Lung microvascular endothelial cell (primary cell): Measurements from ENCODE around the gene IDH3G. TPM values are rescaled to one million over a fixed set of nuclear protein-coding genes. Genes with fewer than 3 reads are reported as not detected.
"Not testable (repeated sequence)": the region's sequence is repeated elsewhere in the genome, so short reads cannot be mapped to it uniquely, and the experiment has no call there.

Source experiments
- DNase-seq, 2 donors: peaks; one replicate each; pipeline versions ENCODE4 v3.0.0 to v3.0.0-alpha.2; 2010; ENCODE audit warnings: low read depth in 2 of 2
- total RNA-seq: library from RNA; depleted of rRNA; stranded (reverse); fragments of >200 nt; gene quantifications from 2 replicates; pipeline ENCODE4 v1.2.1, GENCODE V29; 2014

Gene IDH3G
- 27.0 and 29.9 TPM in 2 replicates for total RNA-seq

DNA sequence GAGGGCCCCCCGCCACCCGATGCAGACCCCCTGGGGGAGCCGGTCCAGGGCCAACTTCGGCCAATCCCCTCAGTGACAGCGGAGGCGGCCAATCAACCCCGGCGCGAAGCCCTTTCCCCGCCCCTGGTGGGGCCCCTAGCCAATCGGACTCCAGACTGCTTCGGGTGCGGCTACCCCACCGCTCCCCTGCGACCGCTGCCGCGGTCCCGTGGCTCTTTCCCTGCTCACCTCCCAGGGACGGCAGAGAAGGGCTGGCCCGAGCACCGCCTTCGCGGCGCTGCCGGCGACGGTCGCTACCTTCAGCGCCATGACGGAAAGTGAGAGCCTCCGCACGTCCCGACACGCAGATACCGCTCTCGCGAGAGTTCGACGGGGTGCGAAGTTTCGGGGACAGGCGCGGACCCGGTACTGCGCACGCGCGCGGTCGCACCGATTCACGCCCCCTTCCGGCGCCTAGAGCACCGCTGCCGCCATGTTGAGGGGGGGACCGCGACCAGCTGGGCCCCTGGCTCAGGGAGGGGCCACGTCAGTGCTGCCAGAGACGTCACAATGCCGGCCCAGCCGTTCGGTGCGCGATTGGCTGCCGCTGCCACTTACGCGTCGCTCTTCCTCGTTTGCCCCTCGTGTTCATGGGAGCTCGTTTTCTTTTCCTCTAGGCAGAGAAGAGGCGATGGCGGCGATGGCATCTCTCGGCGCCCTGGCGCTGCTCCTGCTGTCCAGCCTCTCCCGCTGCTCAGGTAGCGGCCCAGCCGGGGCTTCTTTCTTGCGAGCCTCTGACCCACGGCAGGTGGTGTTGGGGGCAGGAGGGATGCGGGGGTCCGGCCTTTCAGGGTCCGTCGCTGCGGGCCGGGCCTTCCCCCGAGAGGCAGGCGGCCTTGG is at the start of gene IDH3G, which contains the start of gene SSR4:
Gene IDH3G, minus strand, starts transcription at position 358 of the 879 bp plus-strand sequence. Its CDS starts 49 bp downstream, at position 309.
Gene SSR4, plus strand, starts transcription at position 651 of the 879 bp plus-strand sequence. Its CDS starts 20 bp downstream, at position 671.
- peak; percentile 96 to 97 for DNase-seq

- DNase-seq: no peak
Measured at GRCh38 chrX:153836921-153837320, 42.7 kb upstream of the IDH3G start.

- DNase-seq: no peak
Measured at GRCh38 chrX:153832728-153833127, 38.6 kb upstream of the IDH3G start.

- no peak for DNase-seq
Measured at GRCh38 chrX:153831429-153832150, 37.4 kb upstream of the IDH3G start.

- DNase-seq: no peak
Measured at GRCh38 chrX:153830640-153831428, 36.7 kb upstream of the IDH3G start.

DNA sequence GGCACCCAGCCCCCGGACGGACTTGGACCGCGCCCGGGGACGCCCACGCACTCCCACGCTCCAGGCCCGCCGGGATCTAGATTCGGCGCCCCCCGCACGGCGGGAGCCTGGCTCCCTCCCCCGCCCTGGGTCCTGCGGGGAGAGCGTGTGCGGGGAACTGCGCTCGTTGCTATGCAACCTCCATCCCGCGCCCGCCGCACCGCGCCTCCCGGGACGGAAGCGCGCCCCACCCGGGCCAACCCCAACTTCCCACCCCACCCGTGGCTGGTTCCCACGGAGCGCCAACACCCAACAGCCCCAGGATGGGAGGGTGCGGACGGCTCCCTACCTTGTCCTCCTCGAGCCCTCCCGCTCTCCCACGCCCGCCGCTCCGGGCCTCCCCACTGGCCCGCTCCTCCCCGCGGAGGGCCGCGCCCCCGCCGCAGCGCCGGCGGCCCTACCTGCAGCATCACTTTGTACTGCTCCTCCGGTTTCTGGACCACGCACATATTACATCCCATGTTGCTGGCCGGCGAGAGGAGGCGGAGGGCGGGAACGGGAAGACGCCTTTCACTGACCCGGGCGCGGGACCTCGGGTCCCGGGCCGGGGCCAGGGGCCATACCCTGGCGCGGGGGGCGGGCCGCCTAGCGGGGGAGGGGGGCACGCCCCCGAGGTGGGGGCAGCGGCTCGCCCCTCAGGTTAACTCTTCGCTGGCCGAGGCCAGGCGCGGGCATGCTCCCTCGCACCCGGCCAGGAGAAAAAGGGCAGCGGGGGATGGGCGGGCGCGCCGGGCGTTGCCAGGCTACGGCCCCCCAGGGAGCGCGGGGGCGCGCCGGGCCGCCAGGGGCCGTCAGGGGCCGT is 35.8 kb upstream of the IDH3G start, which contains the start of gene PDZD4:
Gene PDZD4, minus strand, starts transcription at position 746 of the 841 bp plus-strand sequence. Its CDS starts 246 bp downstream, at position 500.
- no peak for DNase-seq

- DNase-seq: no peak
Measured at GRCh38 chrX:153829549-153829798, 35.3 kb upstream of the IDH3G start.

DNA sequence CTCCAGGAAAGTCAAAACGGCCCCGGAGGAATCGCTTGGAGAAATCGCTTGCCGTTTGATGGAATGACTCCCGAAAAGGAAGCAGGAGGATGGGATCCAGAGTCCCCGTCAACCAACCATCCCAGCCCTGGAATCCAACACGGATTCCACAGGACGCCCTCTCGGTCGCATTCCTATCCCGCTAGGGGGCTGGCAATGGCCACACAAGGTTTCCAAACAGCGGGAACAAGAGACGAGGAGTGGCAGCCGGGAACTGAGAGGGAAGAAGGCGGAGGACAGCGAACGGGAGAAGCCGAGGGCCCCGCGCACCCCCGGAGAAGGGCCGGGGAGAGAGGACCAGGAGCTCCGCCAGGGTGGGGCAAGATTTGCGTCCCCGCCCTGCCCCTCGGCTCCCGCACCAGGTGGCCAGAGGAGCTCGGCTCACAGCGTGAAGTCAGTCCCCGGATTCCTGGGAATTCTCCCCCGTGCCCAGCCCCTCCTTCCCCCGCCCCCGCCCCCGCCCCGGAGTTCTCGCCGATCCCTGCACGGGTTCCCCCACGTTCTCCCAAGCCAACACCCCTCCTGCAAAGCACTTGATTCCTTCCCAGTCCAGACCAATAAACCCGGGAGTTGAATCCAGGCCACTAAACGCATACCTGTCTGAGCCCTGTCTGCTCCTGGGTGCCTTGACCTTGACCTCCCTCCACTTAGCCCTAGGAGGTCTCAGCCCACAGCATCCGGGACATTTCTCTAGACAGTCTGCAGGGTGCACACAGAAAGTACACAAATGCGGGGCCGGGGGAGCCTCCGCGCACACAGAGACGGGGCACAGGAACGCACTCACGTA is 34.8 kb upstream of the IDH3G start:
- no peak for DNase-seq

DNA sequence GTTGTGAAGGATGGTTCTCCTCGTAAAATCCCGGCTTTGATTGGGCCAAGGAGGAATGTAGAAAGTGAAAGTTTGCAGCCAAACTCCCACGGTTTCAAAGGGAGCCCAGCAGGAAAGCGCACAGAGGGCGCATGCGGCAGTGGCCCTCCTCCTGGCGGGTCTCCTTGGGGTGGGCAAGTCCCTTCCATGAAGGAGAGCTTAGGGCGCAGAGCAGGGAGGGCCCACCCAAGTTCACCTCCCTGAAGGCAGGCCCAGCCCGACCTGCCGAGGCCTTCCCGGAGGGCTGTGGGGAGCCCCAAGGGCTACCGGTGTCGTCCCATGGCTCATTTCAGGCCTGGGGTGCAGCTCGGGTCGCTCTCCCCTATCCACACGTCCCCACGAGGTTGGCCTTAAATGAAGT is 34.1 kb upstream of the IDH3G start:
- DNase-seq: no peak

DNA sequence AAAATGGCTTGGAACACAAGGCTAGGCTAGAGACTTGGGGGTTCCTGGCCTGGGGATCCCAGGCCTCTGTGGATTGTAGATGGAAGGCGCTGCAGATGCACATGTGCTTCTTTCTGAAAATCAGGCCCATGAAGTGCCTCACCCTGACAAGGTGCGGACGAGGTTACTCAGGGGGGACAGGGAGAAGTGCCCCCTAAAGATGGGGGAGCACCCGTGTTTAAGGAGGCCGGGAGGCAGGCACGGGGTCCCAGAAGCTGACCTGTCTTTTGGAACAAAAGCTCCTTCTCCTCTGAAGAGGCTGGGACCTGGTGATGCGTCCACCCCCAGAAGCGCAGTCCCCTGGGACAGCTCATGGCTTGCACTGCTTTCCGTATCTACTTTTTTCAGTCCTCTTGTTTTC is 33.7 kb upstream of the IDH3G start:
- no peak for DNase-seq

- DNase-seq: no peak
Measured at GRCh38 chrX:153827016-153827415, 32.8 kb upstream of the IDH3G start.

- no peak for DNase-seq
Measured at GRCh38 chrX:153825042-153825441, 30.9 kb upstream of the IDH3G start.

GRCh38 chrX:153824348-153824747 is 30.2 kb upstream of the IDH3G start:
- DNase-seq: no peak

- no peak for DNase-seq
Measured at GRCh38 chrX:153821066-153821465, 26.9 kb upstream of the IDH3G start.

- DNase-seq: no peak
Measured at GRCh38 chrX:153820601-153821000, 26.4 kb upstream of the IDH3G start.

DNA sequence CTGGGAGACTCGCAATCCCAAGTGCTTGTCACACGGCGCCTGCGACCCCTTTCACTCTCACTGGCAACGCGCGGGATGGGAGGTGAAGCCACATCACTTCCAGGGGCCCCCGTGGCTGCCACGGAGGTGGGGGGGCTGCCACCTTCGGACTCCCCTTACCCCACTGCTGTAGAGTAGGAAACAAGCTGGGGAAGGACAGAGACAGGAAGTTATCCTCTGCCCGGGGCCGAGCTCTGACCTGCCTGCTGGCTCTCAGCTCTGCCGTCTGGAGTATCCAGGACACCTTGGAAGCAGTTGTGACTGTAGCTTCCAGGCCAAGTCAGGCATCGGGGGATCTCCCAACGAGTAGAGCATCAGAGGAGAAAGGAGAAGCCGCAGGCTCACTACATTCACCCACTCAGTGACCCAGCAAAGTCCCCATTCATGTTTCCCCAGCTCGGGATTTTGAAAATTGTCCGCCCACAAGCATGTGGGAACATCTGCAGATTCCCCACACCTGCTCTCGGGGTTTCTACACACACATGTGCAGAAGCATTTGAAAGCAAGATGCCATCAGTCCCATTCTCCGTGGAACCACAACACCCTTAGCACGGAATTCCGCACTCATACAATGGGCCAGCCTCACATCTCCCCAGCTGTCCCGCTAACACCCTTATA is 25.3 kb upstream of the IDH3G start:
- DNase-seq: no peak

DNA sequence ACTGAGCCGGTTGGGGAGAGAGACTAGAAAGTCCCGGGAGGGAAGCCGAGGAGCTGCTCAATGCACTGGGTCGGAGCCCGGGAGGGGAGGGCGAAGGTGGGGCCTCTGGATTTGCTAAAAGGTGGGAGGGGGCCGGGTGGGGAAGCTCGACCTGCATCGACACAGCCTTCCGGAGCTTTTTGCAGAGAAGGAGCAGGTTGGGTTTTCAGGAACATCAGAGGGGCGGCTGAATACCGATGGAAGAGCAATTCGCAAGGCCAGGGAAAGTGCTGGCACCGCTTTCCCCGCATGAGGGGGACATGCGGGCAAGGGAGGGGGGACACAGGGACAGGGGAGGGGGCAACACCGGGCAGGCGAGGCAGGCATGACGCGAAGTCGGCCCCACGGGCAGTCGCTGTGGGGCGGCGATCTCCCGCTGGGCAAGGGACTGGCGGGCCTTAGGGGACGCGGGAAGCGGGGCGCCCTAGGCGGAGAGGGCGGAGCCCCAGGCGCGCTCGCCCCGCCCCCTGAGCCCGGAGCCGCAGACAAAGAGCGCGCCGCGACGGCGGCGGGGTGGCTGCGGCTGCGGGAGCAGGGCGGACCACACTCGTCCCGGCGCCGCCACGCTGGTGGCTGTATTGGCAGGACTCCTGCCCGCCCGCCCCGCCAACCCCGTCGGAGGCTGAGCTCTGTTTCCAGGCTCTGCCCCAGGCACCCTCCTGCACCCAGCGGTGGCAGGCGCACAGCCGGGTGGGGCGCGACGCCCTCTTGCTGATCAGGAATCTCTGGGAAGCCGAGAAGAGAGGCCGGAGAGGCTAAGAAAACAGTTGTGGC is 24.6 kb upstream of the IDH3G start:
- DNase-seq: no peak

GRCh38 chrX:153818064-153818463 is 23.9 kb upstream of the IDH3G start:
- DNase-seq: not testable (repeated sequence)
